B cell (primary cell): ENCODE data around the gene POLR2C.

Experiments
- CTCF ChIP-seq: fragments of 200-600 bp; IDR thresholded peaks from one replicate; pipeline ENCODE4 v1.8.0; 2022; ENCODE audit warnings: antibody characterized with exemption, mild to moderate bottlenecking
- EZH2 ChIP-seq: IDR thresholded peaks from 2 replicates; pipeline ENCODE4 v1.6.1; 2012; ENCODE audit warnings: borderline replicate concordance, low read depth, mild to moderate bottlenecking, moderate library complexity, low read length; ENCODE audit not compliant: insufficient read depth, poor library complexity, severe bottlenecking

- TF ChIP-seq CTCF (no peak), EZH2 (no peak)
These were observed 34.6 kb downstream of the POLR2C start for GRCh38 chr16:57497121-57497520.
